Endometrium (tissue), 2 donors: Measurements from ENCODE around the gene L3MBTL1.
"Not testable (repeated sequence)": the region's sequence is repeated elsewhere in the genome, so short reads cannot be mapped to it uniquely, and the experiment has no call there.

Source experiments
- FAIRE-seq: peaks from 2 replicates; lab custom pipeline; 2012; peaks lifted over from hg19 to GRCh38; lab: Jason Lieb, UNC
- donor health status: control.
- donor health status: control.

Gene L3MBTL1

GRCh38 chr20:43559147-43559987 lies 51.9 kb downstream of the L3MBTL1 start:
- FAIRE-seq = no peak

- FAIRE-seq = no peak
These were observed 53.5 kb downstream of the L3MBTL1 start for GRCh38 chr20:43560974-43561373.

DNA sequence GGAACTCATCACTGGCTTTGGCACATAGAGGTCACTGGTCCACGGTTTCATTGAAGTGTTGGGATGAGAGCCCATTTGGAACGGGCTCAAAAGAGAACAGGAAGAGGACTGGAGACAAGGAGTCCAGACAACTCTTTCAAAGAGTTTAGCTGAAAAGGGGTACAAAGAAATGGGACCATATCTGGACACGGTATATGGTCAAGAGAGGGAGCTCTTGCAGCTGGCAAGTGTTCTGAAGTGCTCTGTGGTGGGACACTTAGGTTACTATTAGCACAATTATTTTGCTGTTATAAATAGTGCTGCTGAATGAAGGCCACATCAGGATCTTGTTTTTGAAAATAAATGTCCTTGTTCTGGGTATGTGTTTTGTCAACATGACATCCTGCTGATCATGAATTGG lies 55.9 kb downstream of the L3MBTL1 start:
- FAIRE-seq = no peak

DNA sequence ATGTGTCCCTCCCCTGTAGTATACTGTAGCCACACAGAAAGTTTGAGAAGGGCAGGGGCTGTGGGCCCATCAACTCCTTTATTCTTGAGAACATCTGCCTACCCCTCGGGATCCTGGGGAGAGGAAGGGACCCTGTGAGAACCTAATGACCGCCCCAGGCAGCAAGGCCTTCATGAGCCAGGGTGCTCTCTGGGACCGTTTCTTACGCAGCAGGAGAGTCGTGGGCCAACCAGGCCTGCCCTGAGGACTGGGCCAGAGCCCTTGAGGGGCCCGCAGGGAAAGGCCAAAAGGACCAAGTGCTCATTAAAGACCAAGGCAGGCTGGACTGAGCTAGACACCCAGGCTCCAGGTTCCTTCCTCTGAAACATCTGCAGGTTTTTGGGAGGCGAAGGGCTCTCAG lies 56.5 kb downstream of the L3MBTL1 start:
- no peak for FAIRE-seq

GRCh38 chr20:43564455-43564854 lies 57.0 kb downstream of the L3MBTL1 start:
- no peak for FAIRE-seq

- no peak for FAIRE-seq
These were observed 57.7 kb downstream of the L3MBTL1 start for GRCh38 chr20:43564993-43565757.

DNA sequence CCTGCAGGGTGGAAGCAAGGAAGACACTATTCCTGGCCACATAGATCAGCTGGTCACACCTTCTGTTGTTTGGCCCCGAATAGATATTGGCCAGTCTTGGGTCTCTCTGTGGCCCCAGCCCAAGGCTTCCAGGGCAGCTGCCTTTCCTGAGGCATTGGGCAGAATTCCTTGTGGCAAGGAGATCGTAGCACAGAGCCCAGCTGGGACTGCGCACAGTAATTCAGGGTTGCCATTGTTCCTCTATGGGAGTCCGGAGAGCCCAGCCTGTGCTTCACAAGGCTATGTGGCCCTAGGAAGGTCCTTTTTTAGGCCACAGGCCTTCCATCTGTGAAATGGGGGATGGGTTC lies 58.2 kb downstream of the L3MBTL1 start:
- FAIRE-seq = no peak

DNA sequence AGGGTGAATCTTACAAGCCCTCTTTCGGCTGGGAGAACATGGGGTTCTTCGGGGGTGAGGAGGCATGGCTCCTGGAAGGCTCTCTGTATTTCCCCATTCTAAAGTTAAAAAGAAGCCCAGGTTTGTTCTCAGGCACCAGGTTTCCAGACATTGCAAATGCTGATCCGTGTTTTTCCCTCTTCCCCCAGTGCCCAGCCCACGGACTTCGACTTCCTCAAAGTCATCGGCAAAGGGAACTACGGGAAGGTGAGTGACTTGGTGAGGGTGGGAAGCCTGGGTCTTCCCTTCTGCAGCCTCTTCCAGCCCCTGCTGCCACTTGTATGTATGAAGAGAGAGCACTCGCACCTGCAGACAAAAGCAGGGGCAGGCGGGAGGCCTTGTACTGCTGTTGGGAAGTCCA lies 60.0 kb downstream of the L3MBTL1 start:
- FAIRE-seq = no peak

- FAIRE-seq = no peak
These were observed 61.2 kb downstream of the L3MBTL1 start for GRCh38 chr20:43568706-43569105.

DNA sequence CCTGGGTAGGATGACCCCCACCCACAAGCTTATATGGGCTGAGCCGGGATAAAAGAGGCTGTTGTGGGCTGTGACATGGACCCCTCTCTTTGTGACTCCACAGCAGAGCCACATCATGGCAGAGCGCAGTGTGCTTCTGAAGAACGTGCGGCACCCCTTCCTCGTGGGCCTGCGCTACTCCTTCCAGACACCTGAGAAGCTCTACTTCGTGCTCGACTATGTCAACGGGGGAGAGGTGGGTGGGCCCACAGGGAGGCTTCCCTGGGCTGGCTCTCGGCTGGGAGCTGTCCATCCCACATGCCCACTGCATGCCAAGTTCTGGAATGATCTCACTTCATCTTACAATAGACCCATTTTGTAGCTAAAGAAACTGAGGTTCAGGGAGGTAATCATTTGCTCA lies 61.8 kb downstream of the L3MBTL1 start:
- no peak for FAIRE-seq

GRCh38 chr20:43570496-43570895 lies 63.0 kb downstream of the L3MBTL1 start:
- FAIRE-seq = no peak

DNA sequence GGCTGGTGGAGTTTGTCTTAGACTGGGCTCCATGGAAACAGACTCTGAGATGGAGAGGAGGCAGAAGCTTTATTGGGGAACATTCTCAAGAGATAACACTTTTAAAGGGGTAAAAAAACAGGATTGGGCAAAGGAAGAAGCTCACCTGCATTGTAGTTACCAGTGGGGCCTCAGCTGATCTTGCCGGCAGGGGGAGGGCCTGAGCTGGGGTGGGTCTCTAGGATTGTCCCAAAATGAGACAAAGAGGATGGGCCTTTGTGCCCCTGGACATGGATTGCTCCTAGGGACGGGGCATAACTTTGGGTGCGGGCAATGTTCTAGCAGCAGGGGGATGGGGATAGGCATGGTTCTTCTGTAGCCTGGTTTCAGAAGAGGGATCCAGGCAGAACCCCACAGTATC lies 63.8 kb downstream of the L3MBTL1 start:
- FAIRE-seq = no peak

DNA sequence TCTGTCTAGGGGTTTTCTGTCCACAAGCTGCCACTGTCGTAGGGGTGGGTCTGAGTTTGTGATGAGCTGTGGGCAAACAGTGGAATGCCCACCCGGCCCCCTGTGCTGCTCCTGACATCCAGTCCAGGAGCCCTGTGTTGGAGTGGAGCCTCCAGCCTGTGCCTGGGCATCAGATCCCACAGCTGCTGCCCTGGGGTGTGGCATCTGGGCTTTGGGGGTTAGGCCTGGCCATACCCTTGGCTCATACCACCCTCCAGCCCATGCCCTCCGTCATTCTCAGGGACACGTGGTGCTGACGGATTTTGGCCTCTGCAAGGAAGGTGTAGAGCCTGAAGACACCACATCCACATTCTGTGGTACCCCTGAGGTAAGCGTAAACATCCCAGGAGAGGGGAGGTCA lies 64.3 kb downstream of the L3MBTL1 start:
- no peak for FAIRE-seq

GRCh38 chr20:43572891-43573290 lies 65.4 kb downstream of the L3MBTL1 start:
- no peak for FAIRE-seq

- no peak for FAIRE-seq
These were observed 68.6 kb downstream of the L3MBTL1 start for GRCh38 chr20:43576108-43576507.

DNA sequence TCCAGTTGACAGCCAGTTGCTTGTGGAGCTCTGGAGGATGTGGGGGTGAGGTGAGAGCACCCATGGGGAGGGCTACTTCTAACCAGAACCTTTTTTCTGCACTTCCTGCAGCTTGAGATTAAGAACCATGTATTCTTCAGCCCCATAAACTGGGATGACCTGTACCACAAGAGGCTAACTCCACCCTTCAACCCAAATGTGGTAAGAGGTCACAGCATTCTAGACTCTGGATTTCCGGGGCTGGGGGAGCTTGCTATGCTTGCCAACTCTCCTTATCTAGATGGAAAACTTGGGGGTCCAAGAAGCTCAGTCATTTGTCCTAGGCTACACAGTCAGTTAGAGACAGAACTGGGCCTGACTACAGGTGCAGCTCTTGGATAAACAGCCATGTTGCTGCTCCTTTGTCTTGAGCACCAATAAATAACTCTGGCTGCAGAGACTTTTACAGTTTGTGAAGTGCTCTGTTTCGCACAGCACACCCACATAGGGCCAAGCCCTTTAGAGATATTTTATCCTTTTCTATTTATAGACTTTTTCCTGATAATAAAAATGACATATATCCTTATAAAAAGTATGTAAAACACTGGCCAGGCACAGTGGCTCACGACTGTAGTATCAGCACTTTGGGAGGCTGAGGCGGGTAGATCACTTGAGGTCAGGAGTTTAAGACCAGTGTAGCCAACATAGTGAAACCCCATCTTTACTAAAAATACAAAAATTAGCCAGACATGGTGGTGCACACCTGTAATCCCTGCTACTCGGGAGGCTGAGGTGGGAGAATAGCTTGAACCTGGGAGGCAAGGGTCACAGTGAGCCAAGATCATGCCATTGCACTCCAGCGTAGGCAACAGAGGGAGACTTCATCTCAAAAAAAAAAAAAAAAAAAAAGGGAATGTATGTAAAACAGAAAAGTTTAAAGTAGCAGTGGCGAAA lies 72.6 kb downstream of the L3MBTL1 start:
- FAIRE-seq = no peak

DNA sequence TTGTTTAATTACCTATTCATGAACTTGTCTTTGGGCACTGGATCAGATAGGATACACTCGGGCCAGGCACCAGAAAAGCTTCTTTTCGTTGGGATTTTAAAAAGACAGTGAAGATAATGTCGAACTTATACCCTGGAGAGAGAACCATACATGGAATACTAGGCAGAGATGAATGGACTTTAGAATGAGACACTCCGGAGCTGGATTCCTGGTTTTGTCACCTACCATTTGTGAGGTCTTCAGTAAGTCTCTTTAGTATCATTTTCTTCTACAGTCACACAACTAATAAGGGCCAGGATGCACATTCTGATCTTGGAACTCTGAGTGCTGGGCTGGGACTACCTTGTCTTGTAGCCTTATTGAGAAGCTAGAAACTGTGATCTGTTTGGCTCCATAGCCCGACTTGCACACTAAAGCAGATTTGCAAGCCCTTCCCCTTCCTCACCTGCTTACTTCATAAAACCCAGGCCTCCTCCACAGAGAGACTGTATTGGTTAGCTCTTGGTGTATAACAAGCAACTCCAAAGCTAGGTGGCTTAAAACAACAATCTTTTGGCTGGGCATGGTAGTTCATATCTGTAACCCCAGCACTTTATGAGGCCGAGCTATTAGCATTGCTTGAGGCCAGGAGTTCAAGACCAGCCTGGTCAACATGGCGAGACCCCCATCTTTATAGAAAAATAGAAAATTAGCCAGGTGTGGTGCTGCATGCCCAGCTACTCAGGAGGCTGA lies 75.8 kb downstream of the L3MBTL1 start:
- no peak for FAIRE-seq

DNA sequence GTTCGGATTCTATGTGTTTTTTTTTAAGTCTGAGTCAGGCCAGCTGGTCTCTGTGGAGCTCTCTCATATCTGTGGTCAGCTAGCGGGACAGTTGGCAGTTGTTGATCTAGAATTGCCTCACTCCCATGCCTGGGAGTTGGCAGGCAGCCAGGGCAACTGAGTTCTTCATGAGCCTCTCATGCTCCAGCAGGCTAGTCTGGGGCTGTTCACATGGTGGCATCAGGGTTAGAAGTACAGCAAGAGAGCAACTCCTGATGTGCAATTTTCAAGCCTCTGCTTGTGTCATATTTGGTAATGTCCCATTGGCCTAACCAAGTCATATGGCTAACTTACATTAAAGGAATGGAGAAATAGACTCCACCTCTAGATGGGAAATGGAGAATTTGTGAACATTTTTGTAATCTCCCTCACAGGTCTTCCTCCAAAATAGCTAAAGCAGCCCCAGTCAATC lies 76.5 kb downstream of the L3MBTL1 start:
- no peak for FAIRE-seq

- no peak for FAIRE-seq
These were observed 77.1 kb downstream of the L3MBTL1 start for GRCh38 chr20:43584448-43585136.

GRCh38 chr20:43586641-43587040 lies 79.1 kb downstream of the L3MBTL1 start:
- FAIRE-seq = no peak

GRCh38 chr20:43588526-43588925 lies 81.0 kb downstream of the L3MBTL1 start:
- FAIRE-seq = not testable (repeated sequence)
